ENCODE results near the gene BCL11A.

BCL11A gene

GRCh38 chr2:60453872-60454271 lies 99.6 kb downstream of the BCL11A start:
- no peak for DNase-seq

DNA sequence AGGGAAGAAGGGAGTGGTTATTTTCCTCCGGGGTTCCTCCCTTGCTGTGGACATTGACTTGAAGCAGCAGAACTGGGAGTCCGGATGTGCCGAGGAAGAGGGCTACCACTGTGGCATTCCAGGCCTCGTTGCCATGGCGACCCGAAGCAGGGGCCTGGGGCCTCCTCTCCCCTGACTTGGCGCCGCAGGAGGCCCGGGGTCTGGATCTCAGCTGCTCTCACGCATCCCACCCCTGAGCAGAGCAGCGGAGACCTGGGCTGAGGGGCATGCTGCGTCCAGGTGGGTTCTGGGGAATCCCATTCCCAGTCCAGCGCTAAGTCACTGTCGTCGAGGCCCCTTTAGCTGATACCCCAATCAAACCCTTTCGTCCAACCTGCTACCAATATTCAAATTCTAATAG lies 100.2 kb downstream of the BCL11A start:
- no peak for DNase-seq

DNA sequence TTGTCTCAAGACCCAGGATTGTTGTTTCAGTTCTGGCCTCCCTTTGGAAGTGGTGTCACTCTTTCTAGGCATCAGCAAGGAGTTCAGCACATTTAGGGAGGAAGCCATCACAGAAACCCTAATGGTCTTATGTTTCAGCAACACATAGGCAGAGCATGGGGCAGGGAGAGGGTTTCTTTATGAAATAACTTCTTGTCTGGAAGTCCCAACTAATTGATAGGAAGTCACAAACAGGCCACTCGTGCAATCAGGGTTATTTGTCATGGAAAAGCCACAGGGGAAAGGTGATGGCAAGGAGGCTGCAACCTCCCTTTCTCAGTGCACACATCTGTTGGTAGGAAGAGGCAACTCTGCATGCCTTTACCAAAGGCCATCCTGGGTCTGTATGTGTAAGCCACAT lies 103.0 kb downstream of the BCL11A start:
- no peak for DNase-seq

- no peak for DNase-seq
Observed at GRCh38 chr2:60447943-60448342, 105.5 kb downstream of the BCL11A start.

DNA sequence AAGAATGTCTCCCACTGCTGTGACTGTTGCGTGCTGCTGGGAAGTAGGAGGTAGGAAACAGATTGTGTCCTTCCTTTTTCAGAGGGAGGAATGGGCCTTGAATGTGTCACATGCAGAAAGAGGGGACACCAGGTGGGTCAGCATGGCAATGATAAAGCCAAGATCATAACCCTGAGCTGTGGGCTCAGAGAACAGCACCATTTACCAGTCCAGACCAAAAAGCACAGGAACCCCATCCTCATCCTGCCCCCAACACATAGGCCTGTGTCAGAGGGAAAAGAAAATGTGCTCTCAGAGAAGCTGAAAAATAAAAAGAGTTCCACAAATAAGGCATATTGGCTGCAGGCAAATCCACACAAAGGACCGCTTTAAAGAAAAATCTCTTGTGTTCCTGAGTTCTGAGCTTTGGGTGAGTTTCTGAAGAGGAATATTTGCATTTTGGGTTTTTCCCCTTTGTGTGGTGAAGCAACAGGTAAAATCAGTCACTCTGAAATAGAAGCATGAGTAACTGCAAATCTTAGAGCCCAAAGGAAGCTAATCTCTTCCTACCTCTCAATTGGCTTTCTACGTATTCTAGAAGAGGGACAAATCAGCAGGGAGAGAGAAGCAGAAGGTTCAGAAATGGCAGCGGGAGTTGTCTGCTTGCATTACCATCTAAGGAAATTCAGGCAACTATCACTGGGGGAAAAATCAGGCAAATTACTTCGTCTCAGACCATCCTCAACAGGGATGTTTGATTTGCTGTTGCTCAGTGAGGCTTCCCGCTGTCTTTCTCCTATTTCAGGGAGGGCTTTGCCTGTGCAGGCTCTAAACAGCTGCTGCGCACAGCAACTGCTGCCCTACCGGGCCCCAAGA lies 106.8 kb downstream of the BCL11A start:
- DNase-seq: no peak

DNA sequence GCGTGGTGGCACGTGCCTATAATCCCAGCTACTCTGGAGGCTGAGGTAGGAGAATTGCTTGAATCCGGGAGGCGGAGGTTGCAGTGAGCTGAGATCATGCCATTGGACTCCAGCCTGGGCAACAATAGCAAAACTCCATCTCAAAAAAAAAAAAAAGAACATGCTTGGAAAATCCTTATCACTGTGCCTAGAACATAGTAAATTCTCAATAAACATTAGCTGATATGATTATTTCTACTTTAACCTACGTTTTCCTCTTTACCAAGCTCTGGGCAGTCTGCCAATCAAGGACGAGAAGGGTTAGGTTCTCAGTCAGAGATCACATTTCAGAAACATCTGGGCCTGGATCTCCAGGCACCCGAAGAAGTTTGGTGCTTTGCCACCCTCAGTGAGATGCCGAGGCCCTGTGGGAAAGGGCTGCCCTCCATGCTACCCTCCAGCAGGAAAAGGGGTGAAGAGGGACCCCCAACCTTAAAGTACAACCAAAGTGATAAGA lies 107.7 kb downstream of the BCL11A start:
- no peak for DNase-seq

GRCh38 chr2:60442608-60443007 lies 110.8 kb downstream of the BCL11A start:
- no peak for DNase-seq

DNA sequence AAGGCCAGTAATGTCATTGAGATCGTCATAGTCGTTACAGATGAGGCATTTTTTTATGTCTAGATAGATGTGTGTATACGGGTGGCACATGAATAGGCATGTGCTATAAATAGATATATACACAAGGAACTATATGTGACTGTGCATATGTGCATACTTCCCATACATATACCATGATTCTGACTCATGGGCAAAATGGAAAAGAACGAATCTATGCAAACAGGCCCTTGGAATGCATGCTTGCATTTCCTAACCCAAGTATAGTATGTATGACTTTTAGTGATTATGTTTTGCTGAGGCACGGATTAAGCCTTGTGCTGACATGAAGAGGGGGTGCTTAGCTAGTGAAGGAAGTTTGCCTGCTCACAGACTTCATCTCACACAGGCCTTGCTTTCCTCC lies 111.7 kb downstream of the BCL11A start:
- no peak for DNase-seq

GRCh38 chr2:60440767-60441163 lies 112.7 kb downstream of the BCL11A start:
- DNase-seq: no peak

DNA sequence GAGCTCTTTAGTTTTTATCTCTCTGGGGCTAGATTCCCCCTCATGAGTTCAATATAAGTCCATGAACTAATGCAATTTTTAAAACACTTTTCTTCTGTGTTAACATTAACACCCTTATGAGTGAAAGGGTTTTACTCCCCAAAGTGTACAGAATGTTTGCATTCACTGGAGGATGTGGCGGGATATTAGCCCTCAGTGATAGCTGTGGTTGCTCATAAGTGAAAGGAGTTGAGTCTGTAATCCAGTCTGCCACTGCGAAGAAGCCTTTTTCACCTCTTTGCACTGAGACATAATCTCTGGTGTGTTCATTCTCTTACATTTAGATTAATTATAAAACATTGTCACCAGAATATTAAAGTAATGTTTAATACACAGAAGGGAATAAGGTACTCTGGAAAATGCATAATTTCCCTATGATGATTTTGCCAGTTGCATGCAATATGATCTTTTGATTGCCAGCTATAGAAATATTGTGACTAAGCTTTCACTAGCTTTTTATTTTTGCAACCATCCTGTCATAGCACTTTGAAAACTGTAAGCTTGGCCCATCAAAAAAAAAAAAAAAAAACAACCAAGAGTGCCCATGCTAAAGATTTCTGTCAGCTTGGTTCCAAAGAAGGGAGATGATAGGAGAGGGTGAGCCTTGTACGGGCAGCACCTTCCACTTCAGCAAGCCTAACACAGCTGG lies 113.2 kb downstream of the BCL11A start:
- no peak for DNase-seq

DNA sequence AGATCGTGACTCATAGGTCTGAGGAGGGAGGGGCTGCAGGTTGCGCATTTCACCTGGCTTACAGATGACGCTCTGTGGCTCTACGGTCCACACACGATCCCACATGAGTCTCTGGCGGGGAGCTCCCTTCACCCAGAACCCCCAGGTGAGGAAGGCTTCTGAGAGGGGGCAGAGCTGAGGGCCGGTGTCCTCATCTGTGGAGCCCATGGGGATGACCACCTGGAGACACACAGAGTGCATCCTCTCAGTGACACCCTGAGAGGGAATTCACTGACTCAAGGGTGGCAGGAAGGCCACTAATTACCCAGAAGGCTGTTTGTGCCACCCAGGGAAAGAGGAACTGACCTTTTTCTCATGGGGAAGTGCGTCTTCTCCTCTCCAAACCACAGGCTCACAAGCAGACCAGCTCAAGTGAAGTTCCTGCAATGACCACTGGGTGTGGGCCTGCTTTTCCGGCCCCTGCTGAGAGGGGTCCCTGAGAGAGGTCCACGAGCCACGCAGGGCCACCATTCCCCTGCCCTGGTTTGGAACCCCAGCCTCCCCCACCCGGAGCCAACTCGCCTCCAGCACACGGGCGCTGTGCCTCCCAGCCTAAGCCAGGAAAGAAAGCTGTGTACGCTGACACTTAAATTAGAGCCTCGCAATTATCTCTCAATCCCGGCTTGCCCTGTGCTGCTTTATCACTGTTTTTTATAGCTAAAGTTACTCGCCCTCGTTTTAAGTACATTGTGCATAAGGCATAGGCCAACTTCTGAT lies 114.1 kb downstream of the BCL11A start:
- no peak for DNase-seq

DNA sequence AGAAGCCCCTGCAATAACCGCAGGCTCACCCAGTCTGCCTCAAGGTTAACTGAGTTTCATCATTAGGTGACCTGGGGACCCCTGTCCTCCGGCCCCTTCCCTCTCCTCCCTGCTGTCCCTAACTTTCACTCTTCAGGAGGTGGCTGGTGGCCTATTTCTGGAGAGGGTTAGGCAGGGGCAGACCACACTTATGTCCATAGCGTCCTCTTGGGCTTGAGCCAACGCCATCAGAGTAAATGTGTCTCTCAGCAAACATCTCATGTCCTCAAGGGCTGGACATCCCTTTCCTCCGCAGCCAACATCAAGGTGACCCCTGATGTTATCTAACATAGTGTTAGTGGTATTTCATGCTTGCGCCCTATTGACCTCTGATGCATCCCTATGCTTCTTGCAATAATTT lies 114.8 kb downstream of the BCL11A start:
- DNase-seq: no peak

DNA sequence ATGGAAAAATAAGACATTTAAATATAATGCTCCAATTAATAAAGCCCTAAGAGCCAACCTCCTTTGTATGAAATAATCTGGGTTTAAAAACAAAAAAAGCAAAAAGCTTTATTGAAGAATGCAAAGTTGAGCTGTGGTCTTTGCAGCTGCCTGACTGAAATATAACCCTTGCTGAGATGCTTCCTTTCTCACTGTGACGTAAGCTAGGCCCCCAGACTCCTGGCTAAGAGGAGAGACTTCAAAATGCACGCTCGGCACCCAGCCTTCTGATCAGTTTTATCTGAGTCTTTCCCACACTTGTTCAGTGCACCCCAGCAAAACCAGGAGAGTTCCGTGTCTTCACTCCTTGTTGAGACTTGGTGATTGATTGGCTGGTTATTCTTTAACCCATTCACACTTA lies 115.3 kb downstream of the BCL11A start:
- no peak for DNase-seq

- no peak for DNase-seq
Observed at GRCh38 chr2:60437080-60437696, 116.3 kb downstream of the BCL11A start.

DNA sequence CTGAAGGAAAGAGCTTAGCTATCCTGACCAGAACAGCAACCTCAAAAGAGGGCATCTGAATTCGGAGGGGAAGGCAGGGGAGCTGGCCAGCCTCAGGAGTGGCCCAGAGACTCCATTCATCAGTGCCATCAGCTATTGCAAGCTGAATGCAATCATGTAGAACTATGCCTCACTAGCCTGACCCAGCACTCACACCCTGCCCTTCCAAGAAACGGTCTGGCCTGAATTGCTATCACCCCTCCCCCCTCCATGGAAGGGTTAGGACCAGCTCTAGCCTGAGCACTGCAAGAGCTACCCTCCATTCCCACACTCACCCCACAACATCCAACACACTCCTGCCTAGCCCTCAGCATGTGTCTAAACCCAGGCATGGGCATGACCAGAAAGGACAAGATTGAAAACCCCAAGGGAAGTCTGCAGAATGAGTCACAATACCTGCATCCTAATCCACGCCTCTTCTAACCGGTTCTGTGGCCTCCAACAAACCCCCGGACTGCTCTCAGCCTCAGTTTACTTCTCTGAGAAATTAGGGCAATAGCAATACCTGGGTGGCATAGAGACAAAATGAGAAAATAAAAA lies 120.3 kb downstream of the BCL11A start:
- DNase-seq: no peak

- DNase-seq: no peak
Observed at GRCh38 chr2:60432035-60432601, 121.3 kb downstream of the BCL11A start.

GRCh38 chr2:60429681-60430080 lies 123.8 kb downstream of the BCL11A start:
- no peak for DNase-seq

- DNase-seq: no peak
Observed at GRCh38 chr2:60426880-60427279, 126.6 kb downstream of the BCL11A start.

DNA sequence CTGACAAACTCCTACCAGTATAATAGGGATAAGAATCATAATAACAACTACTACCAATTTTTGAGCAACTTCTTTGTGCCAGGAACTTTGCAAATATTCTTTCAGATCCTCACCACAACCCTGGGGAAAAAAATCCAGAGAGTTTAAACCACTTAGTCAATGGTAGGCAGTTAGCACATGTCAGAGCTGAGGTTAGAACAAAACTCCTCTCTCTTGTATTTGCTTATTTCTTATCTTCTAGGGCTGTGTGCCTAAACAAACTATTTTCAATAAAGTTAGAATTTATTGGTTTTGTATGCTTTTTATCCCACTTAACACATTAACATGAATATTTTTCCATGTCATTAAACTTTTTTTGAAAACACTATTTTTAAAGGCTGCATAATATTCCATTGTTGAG lies 127.1 kb downstream of the BCL11A start:
- no peak for DNase-seq

- no peak for DNase-seq
Observed at GRCh38 chr2:60424233-60424632, 129.2 kb downstream of the BCL11A start.

DNA sequence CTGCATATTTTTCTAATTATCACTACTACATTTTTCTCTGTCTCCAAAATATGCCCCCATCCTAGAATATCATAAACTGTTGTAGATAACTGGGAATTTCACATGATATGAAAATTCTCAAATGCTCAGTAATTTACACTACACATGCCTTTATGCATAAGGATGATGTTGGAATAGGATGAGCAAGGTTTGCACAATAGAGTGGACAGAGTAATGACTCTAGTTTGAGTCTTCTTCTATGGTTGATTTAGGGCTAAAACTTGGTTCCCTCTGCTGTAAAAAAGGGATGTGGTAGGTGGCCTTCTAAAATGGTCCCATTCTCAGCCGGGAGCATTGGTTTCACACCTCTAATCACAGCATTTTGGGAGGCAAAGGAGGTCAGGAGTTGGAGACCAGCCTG lies 129.9 kb downstream of the BCL11A start:
- DNase-seq: no peak

GRCh38 chr2:60422826-60423483 lies 130.5 kb downstream of the BCL11A start:
- no peak for DNase-seq
